Prostate gland (tissue), 2 donors: ENCODE data around the gene FGGY. TPM values are rescaled to one million over a fixed set of nuclear protein-coding genes. Genes with fewer than 3 reads are reported as not detected.
"Not testable (repeated sequence)": the region's sequence is repeated elsewhere in the genome, so short reads cannot be mapped to it uniquely, and the experiment has no call there.

Source experiments
- DNase-seq: peaks from one replicate; pipeline ENCODE4 v3.0.0-alpha.2; 2019; ENCODE audit warnings: low spot score
- H3K27ac ChIP-seq, 2 donors: fragments of 200-600 bp; sonication (generic); 2 replicates each; pipeline ENCODE4 v1.5.1; 2017 to 2019
- H3K27me3 ChIP-seq: fragments of 200-600 bp; sonication (generic); replicated peaks from 2 replicates; pipeline ENCODE4 v1.5.1; 2019; ENCODE audit not compliant: insufficient read depth
- H3K36me3 ChIP-seq, 2 donors: fragments of 200-600 bp; sonication (generic); 1 replicate in 1 of 2; 2 replicates in 1 of 2; pipeline versions ENCODE4 v1.5.1 to v1.8.1; 2017 to 2019
- H3K4me1 ChIP-seq: fragments of 200-600 bp; sonication (generic); replicated peaks from 2 replicates; pipeline ENCODE4 v1.5.1; 2019
- H3K4me3 ChIP-seq, 2 donors: fragments of 200-600 bp; sonication (generic); 2 replicates each; pipeline ENCODE4 v1.5.1; 2017 to 2019
- H3K9me3 ChIP-seq: fragments of 200-600 bp; sonication (generic); 2 replicates; pipeline ENCODE4 v1.5.1; 2017
- POLR2A ChIP-seq: fragments of 450-650 bp; IDR thresholded peaks from one replicate; pipeline ENCODE4 v1.6.1; 2016; ENCODE audit warnings: antibody characterized with exemption, mild to moderate bottlenecking
- POLR2AphosphoS5 ChIP-seq: sonication (generic); formaldehyde crosslinking; IDR thresholded peaks from one replicate; pipeline ENCODE4 v1.6.1; 2017; ENCODE audit warnings: antibody characterized with exemption
- WGBS: methylation state at CpG from one replicate; pipeline ENCODE4 v1.1.5; 2018; 5-methylcytosine and 5-hydroxymethylcytosine counted together
- intact Hi-C: fragments of 100-400 bp; cut with DNase I; formaldehyde crosslinking; loops from one replicate; pipeline ENCODE4 v1.14.2; 2022
- total RNA-seq, 2 donors: library from RNA; depleted of rRNA; stranded (reverse); fragments of >200 nt; gene quantifications; one replicate each; pipeline ENCODE4 v1.1.0, GENCODE V29; 2016
- TF ChIP-seq, protein P1 (sequence below), 4 experiments: fragments of 200-600 bp in 2 of 4; fragments of 450-650 bp in 2 of 4; sonication (generic) in 2 of 4; IDR thresholded peaks; 1 replicate in 3 of 4; 2 replicates in 1 of 4; pipeline ENCODE4 v1.5.1; 2016 to 2019; ENCODE audit warnings: antibody characterized with exemption in 4 of 4, mild to moderate bottlenecking in 2 of 4, moderate library complexity in 2 of 4

Gene FGGY
- total RNA-seq, 2 donors from 2014 or later: 28.6 to 32.2 TPM

DNA sequence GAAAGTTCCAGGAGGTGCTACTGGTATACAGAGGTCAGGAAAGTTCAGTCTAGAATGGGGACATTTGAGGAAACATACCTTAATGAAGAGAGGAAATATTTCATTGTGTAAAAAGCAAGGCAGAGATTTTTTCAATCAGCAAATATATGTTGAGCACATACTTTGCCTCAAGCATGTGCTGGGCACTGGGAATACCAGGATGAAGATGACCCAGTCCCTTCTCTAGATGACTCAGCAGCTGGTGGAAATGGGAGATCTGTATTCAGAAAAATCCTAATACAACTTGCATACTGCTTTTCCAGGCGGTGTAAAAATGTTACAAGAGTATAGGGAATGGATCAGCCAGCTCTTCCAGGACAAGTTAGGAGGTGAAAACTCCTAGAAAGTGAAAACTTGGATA, 229.3 kb downstream of the FGGY start:
- 95% methylated on average over 1 of the region's 1 CpG for WGBS
- Histone ChIP-seq H3K36me3 (no peaks in the 10 kb centered on the region), H3K27me3 (no peaks in the 10 kb centered on the region), H3K9me3 (no peaks in the 10 kb centered on the region), H3K4me3 (no peak overlapping the region), H3K27ac (no peak overlapping the region), H3K4me1 (no peaks in the 10 kb centered on the region)
- TF ChIP-seq POLR2A: no peak
- TF ChIP-seq, protein P1, sequence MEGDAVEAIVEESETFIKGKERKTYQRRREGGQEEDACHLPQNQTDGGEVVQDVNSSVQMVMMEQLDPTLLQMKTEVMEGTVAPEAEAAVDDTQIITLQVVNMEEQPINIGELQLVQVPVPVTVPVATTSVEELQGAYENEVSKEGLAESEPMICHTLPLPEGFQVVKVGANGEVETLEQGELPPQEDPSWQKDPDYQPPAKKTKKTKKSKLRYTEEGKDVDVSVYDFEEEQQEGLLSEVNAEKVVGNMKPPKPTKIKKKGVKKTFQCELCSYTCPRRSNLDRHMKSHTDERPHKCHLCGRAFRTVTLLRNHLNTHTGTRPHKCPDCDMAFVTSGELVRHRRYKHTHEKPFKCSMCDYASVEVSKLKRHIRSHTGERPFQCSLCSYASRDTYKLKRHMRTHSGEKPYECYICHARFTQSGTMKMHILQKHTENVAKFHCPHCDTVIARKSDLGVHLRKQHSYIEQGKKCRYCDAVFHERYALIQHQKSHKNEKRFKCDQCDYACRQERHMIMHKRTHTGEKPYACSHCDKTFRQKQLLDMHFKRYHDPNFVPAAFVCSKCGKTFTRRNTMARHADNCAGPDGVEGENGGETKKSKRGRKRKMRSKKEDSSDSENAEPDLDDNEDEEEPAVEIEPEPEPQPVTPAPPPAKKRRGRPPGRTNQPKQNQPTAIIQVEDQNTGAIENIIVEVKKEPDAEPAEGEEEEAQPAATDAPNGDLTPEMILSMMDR (IDR thresholded peaks at IDR 0.05): no peak
- TF ChIP-seq POLR2AphosphoS5: no peak
- intact Hi-C loops: no loop called here
- DNase-seq: no peak

DNA sequence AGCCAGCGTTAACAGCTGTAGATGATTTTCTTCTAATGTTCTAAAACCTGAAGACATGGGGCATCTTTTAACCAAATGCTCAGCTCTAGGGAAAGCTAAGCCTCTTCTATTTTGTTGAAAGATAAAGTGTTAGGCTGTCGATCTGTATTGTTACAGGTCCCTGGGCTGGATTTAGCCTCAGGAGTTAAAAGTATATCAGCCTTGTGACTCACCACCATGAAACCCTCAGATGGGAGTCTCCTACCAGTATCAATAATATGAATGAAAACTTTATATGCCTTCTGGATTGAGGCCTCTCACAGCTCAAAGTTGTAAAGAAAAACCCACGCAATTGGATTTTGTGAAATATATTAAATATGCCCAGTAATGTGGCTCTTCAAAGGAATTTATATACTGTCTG, 231.6 kb downstream of the FGGY start:
- intact Hi-C loops: no loop called here
- WGBS: 96% methylated on average over 3 of the region's 3 CpGs

DNA sequence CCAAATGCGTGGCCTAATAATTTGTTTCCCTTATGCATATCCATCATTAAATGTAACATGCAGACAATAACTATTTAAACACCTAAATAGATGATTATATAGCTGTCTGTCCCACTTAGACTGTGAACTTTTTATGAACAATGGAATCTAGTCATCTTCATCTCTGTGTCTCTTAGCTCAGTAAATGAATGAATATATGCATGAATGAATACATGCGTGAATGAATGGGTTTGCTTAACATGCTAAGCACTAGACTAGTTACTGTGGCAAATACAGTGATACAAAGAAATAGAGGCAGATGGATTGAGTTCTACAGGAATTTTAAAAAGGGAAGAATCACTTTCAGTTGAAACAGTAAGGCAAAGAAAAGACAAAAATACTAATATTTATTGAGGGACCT, 232.0 kb downstream of the FGGY start:
- Histone ChIP-seq H3K4me3 (no peak overlapping the region), H3K9me3 (no peaks in the 10 kb centered on the region), H3K27me3 (no peaks in the 10 kb centered on the region), H3K36me3 (no peaks in the 10 kb centered on the region), H3K4me1 (no peaks in the 10 kb centered on the region), H3K27ac (no peak overlapping the region)
- TF ChIP-seq, protein P1 (IDR thresholded peaks at IDR 0.05): no peak
- TF ChIP-seq POLR2AphosphoS5 (no peak), POLR2A (no peak)
- no peak for DNase-seq
- intact Hi-C loops: no loop called here
- WGBS: 97% methylated on average over 2 of the region's 2 CpGs

More for the DNA sequence above, 231.6 kb downstream of the FGGY start:
- no peak for DNase-seq
- no peak for TF ChIP-seq POLR2AphosphoS5
- Histone ChIP-seq H3K4me3 (no peak overlapping the region), H3K4me1 (no peaks in the 10 kb centered on the region), H3K9me3 (no peaks in the 10 kb centered on the region), H3K27me3 (no peaks in the 10 kb centered on the region), H3K36me3 (no peaks in the 10 kb centered on the region), H3K27ac (no peak overlapping the region)

DNA sequence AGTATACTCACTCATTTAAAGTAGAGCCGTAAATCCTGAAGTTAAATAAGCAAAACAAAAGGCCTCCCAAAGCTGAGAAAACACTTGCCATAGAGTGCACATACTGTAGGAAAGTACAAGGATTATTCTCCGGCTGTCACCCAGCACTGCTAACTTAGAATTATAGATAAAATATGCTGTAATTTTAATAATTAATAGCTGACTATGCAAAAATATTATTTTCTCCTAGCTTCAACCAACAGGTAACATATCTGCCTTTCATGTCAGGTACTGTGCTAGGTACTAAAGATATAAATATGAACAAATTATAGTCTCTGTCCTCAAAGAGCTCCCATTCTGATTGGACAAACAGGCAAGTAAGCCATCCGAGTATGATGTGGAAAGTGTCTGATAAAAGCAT, 233.2 kb downstream of the FGGY start:
- H3K4me1 ChIP-seq: no peaks in the 10 kb centered on the region
- no peaks in the 10 kb centered on the region for H3K9me3 ChIP-seq
- intact Hi-C loops: no loop called here
- TF ChIP-seq, protein P1 (IDR thresholded peaks at IDR 0.05): no peak
- TF ChIP-seq POLR2AphosphoS5: no peak
- no peak for TF ChIP-seq POLR2A
- no peak overlapping the region for H3K27ac ChIP-seq
- H3K36me3 ChIP-seq: no peaks in the 10 kb centered on the region
- 97% methylated on average over 3 of the region's 3 CpGs for WGBS
- no peak overlapping the region for H3K4me3 ChIP-seq
- H3K27me3 ChIP-seq: no peaks in the 10 kb centered on the region
- no peak for DNase-seq

DNA sequence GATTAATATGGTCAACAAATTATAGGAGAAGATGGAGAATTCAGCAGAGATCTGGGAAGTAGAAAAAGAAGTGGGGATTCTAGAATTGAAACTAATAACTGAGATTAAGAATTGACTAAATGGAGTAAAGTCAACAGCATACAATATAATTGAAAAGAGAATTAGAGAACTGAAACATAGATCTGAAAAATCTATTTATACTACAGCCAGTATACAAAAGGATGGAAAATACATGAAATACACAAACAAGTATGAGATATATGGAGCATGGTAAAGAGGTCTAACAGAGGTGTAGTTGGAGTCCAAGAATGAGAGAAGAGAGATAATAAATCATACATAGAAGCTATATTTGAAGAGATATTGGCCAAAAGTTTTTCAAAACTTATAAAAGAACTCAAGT, 235.2 kb downstream of the FGGY start:
- no peak for TF ChIP-seq POLR2AphosphoS5
- TF ChIP-seq POLR2A: no peak
- TF ChIP-seq, protein P1 (IDR thresholded peaks at IDR 0.05): no peak
- intact Hi-C loops: no loop called here
- H3K27me3 ChIP-seq: no peaks in the 10 kb centered on the region

DNA sequence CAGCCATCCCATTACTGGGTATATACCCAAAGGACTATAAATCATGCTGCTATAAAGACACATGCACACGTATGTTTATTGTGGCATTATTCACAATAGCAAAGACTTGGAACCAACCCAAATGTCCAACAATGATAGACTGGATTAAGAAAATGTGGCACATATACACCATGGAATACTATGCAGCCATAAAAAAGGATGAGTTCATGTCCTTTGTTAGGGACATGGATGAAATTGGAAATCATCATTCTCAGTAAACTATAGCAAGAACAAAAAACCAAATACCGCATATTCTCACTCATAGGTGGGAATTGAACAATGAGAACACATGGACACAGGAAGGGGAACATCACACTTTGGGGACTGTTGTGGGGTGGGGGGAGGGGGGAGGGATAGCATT, 241.6 kb downstream of the FGGY start:
- H3K27me3 ChIP-seq, H3K36me3 ChIP-seq, intact Hi-C loops, H3K4me1 ChIP-seq, H3K27ac ChIP-seq, DNase-seq, H3K4me3 ChIP-seq, H3K9me3 ChIP-seq: not testable (repeated sequence)
- 21% methylated on average over 1 of the region's 2 CpGs for WGBS

More for the DNA sequence above, 235.2 kb downstream of the FGGY start:
- no peak for DNase-seq
- Histone ChIP-seq H3K4me3 (no peak overlapping the region), H3K9me3 (no peaks in the 10 kb centered on the region), H3K27ac (no peak overlapping the region), H3K4me1 (no peaks in the 10 kb centered on the region), H3K36me3 (no peaks in the 10 kb centered on the region)
